ENCODE data around the gene SPOCD1.

DNA sequence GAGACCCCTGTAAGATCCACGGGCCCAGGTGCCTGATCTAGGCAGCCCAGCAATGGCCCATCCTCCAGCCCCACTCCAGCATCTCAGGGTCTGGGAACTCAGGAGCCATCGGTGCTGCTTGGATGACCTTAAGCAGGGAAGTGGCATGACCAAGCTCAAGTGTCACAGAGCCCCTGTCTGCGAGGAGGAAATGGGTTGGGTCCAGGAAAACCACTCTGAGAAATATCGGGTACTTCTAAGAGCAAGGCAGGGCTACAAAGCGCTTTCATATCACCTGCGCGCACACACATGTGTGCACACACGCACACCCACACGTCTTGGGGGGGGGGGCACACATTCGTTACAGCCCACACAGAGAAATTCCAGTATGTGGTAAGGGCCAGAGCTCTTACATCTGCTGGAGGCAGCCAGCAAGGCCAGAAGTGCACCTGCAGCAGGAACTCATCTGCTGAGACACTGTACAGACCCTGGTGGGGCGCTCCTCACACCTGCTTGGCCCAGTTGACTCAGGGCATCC lies 32.6 kb upstream of the SPOCD1 start:
- TF ChIP-seq, protein P1, sequence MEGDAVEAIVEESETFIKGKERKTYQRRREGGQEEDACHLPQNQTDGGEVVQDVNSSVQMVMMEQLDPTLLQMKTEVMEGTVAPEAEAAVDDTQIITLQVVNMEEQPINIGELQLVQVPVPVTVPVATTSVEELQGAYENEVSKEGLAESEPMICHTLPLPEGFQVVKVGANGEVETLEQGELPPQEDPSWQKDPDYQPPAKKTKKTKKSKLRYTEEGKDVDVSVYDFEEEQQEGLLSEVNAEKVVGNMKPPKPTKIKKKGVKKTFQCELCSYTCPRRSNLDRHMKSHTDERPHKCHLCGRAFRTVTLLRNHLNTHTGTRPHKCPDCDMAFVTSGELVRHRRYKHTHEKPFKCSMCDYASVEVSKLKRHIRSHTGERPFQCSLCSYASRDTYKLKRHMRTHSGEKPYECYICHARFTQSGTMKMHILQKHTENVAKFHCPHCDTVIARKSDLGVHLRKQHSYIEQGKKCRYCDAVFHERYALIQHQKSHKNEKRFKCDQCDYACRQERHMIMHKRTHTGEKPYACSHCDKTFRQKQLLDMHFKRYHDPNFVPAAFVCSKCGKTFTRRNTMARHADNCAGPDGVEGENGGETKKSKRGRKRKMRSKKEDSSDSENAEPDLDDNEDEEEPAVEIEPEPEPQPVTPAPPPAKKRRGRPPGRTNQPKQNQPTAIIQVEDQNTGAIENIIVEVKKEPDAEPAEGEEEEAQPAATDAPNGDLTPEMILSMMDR (IDR thresholded peaks at IDR 0.05) = no peak
- no peak for TF ChIP-seq POLR2A (IDR thresholded peaks at IDR 0.05)

Data from adrenal gland (tissue), 5 donors.